ENCODE measurements around the gene HSFY1.
"Not testable (repeated sequence)": the region's sequence is repeated elsewhere in the genome, so short reads cannot be mapped to it uniquely, and the experiment has no call there.

Gene HSFY1, protein sequence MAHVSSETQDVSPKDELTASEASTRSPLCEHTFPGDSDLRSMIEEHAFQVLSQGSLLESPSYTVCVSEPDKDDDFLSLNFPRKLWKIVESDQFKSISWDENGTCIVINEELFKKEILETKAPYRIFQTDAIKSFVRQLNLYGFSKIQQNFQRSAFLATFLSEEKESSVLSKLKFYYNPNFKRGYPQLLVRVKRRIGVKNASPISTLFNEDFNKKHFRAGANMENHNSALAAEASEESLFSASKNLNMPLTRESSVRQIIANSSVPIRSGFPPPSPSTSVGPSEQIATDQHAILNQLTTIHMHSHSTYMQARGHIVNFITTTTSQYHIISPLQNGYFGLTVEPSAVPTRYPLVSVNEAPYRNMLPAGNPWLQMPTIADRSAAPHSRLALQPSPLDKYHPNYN

DNA sequence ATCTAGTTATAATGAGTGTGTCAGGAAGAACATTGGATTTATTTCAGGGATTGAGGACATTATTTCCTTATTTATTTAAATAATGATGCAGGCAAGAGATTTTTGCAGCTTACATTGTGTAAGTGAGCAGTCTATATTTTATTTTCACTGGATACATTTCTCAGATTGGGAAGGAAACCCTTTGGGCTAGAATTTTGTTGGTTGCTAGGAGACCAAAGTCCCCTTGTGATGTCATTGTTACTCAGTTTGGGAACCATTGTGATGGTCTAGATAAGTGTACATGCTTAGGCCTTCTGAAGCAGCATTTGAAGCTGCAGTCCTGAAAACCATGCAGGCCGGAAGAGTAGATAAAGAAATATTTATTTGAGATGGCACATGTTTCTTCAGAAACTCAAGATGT, at the start of gene HSFY1:
HSFY1 (plus strand) TSS at position 301 of the 400 bp plus-strand sequence; CDS start at position 369, 68 bp downstream.
- not testable (repeated sequence) for DNase-seq

DNA sequence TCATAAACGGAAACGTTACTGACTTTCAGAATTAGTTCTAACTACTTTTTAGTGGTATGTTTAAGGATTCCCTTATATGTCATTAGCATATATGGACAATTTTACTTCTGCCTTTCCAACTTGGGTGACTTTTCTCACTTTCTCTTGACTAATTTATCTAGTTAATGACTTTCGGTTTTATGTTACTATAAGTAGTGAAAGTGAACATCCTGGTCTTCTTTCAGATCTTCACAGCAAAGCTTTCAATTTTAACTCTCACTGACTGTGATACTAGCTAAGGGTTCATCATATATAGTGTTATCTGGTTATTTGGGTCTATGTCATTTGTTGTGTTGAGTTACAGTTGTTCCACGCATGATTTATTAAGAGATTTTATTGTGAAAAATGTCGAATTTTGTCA, 42.3 kb upstream of the HSFY1 start:
- not testable (repeated sequence) for DNase-seq

DNA sequence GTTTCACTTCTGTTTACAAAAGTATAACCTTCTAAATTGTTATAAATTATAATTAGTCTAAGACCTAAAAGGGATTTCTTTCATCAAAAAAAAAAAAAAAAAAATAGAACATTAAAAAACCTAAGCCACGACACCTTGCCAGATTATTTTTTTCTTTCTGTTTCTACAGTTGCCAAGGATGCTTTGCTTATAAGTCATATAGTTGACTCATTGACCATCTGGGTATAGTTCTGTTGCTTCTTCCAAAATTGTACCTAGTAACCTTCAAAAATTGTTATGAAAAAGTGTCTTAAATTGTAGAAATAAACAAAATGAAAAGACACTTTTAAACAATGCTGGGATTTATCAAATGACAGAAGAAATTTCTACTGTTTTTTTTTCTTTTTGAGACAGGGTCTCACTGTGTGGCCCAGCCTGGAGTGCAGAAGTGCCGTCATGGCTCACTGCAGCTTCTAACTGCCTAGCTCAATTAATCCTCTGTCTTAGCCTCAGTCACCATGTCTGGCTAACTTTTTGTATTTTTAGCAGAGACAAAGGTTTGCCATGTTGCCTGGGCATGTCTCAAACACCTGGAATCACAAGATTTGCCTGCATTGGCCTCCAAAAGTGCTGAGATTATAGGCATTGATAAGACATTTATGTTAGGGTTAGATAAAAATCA, 15.4 kb upstream of the HSFY1 start:
- not testable (repeated sequence) for DNase-seq

DNA sequence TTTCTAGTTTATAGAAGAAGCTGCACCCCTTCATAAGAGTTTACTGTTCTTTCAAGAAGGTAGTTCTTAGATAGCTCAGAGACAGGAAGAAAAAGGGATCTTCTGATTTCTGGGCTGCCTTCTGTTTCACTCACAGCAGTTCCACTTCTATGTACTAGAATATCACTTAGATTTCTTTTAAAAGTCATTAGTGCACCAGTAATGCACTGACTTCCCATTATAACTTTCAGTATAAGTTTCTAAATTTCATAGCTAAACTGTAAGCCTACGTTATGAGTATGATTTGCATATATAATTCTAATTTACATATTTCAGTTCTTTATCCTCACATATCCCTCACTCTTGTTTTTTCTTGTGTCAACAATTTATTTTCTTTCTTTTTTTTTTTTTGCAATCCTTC, 7.6 kb upstream of the HSFY1 start:
- not testable (repeated sequence) for DNase-seq

DNA sequence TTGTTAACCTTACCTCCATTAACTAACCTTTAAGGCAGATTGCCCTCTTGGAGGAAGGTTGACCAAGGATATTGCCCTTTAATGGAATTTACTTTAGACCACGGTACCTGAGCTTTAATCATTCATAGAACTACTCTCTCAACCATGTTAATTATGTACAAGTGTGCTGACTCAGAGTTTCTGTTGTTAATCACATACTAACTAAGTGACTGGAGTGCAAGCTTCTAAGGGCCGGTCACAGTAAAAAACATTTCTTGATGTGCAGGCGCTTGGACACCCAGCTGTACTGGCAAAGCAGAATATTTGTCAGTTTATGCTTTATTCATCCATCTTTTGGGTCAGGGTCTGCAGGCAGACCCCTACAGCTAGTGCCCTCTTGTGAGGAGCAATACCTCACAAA, 6.6 kb downstream of the HSFY1 start:
- not testable (repeated sequence) for DNase-seq

DNA sequence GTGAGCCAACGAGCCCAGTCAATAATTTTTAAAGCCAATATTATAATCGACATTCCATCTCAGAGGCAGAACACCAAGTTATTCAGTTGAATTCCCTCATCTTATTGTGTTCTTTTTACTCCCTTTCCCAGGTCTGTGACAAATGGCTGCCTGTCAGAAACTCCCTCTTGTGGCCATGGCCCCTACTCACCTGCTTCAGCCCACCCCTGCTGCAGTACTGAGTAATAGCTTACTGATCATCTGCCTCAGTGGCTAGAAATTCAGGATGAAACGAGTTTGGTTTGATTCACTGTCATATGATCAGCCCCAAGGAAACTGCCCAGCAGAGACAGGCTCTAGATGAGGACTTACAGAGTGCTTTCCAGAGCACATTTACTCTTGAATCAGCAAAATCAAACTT, 19.4 kb downstream of the HSFY1 start:
- not testable (repeated sequence) for DNase-seq

All from NCI-H1417 (cell line).